DOHH2 (cell line): ENCODE measurements around the gene TSHZ1.

Source experiments
- H3F3A ChIP-seq: fragments of 200-600 bp; sonication (generic), shearing (Covaris generic); 2 replicates; pipeline ENCODE4 v1.6.0; 2016; ENCODE audit warnings: antibody characterized with exemption, mild to moderate bottlenecking; ENCODE audit not compliant: control insufficient read depth, insufficient read depth
- H3K27ac ChIP-seq: fragments of 200-600 bp; sonication (generic); 2 replicates; pipeline ENCODE4 v1.5.1; 2014; ENCODE audit warnings: low read depth, mild to moderate bottlenecking, low read length, moderate library complexity
- H3K27me3 ChIP-seq: fragments of 200-600 bp; sonication (generic); 2 replicates; pipeline ENCODE4 v1.6.1; 2014; ENCODE audit warnings: mild to moderate bottlenecking, low read length, mixed read lengths; ENCODE audit not compliant: control insufficient read depth
- H3K36me3 ChIP-seq: fragments of 200-600 bp; sonication (generic); 2 replicates; pipeline ENCODE4 v1.6.1; 2014; ENCODE audit warnings: mild to moderate bottlenecking, low read length, moderate library complexity, mixed read lengths; ENCODE audit not compliant: control insufficient read depth
- H3K4me1 ChIP-seq: fragments of 200-600 bp; sonication (generic); 2 replicates; pipeline ENCODE4 v1.6.1; 2014; ENCODE audit warnings: mild to moderate bottlenecking, low read length, mixed read lengths; ENCODE audit not compliant: control insufficient read depth
- H3K4me2 ChIP-seq: fragments of 200-600 bp; sonication (generic); 2 replicates; pipeline ENCODE4 v1.6.0; 2014; ENCODE audit warnings: mild to moderate bottlenecking, low read length, moderate library complexity
- H3K4me3 ChIP-seq: fragments of 200-600 bp; sonication (generic); 2 replicates; pipeline ENCODE4 v1.5.1; 2014; ENCODE audit warnings: mild to moderate bottlenecking, low read length, mixed read lengths
- H3K79me2 ChIP-seq: fragments of 200-600 bp; sonication (generic); 2 replicates; pipeline ENCODE4 v1.6.1; 2014; ENCODE audit warnings: mild to moderate bottlenecking, low read length, mixed read lengths; ENCODE audit not compliant: control insufficient read depth
- H3K9me2 ChIP-seq: fragments of 200-600 bp; sonication (generic); replicated peaks from 2 replicates; pipeline ENCODE4 v1.6.1; 2014; ENCODE audit warnings: mild to moderate bottlenecking, low read length, mixed read lengths; ENCODE audit not compliant: control insufficient read depth
- H3K9me3 ChIP-seq: fragments of 200-600 bp; sonication (generic); 2 replicates; pipeline ENCODE4 v1.6.1; 2014; ENCODE audit warnings: antibody characterized with exemption, low read length, mixed read lengths; ENCODE audit not compliant: control insufficient read depth, insufficient read depth
- H4K20me1 ChIP-seq: fragments of 200-600 bp; sonication (generic); 2 replicates; pipeline ENCODE4 v1.6.0; 2014; ENCODE audit warnings: low read depth, mild to moderate bottlenecking, antibody characterized with exemption, low read length, moderate library complexity; ENCODE audit not compliant: control insufficient read depth, insufficient read depth
- CTCF ChIP-seq: fragments of 200-600 bp; sonication (generic); IDR thresholded peaks from one replicate; pipeline ENCODE4 v1.5.1; 2014; ENCODE audit warnings: antibody characterized with exemption, mild to moderate bottlenecking, low read depth, low read length; ENCODE audit not compliant: poor library complexity, severe bottlenecking
- EZH2phosphoT487 ChIP-seq: fragments of 200-600 bp; sonication (generic); IDR thresholded peaks from 2 replicates; pipeline ENCODE4 v1.6.1; 2017; ENCODE audit warnings: borderline replicate concordance, mild to moderate bottlenecking, antibody characterized with exemption, low read length, moderate library complexity, mixed read lengths

The TSHZ1 gene

GRCh38 chr18:75264926-75265597, 54.5 kb downstream of the TSHZ1 start:
- no peak overlapping the region for H3K4me2 ChIP-seq
- H3K27ac ChIP-seq: no peak overlapping the region
- H3K36me3 ChIP-seq: peaks cover 5% of the 10 kb centered on the region; the same call in 1 of the 2 replicates
- no peaks in the 10 kb centered on the region for H3K9me3 ChIP-seq
- H3K9me2 ChIP-seq: no peaks in the 10 kb centered on the region
- H3F3A ChIP-seq: no peaks in the 10 kb centered on the region
- 0 out of 2 replicates have a peak, but pooled peaks cover 3% of the 10 kb centered on the region for H3K79me2 ChIP-seq
- H3K4me1 ChIP-seq: peaks cover 12% of the 10 kb centered on the region
- TF ChIP-seq EZH2phosphoT487 (no peak), CTCF (no peak)
- no peaks in the 10 kb centered on the region for H3K27me3 ChIP-seq
- peaks cover 9% of the 10 kb centered on the region; the same call in 1 of the 2 replicates for H4K20me1 ChIP-seq
- no peak overlapping the region for H3K4me3 ChIP-seq

- TF ChIP-seq EZH2phosphoT487: no peak
- TF ChIP-seq CTCF: no peak
- no peak overlapping the region for H3K4me3 ChIP-seq
- H3K9me2 ChIP-seq: no peaks in the 10 kb centered on the region
- H3K4me2 ChIP-seq: no peak overlapping the region
- 0 out of 2 replicates have a peak, but pooled peaks cover 3% of the 10 kb centered on the region for H3K79me2 ChIP-seq
- peaks cover 9% of the 10 kb centered on the region; the same call in 1 of the 2 replicates for H4K20me1 ChIP-seq
- no peaks in the 10 kb centered on the region for H3K27me3 ChIP-seq
- no peak overlapping the region for H3K27ac ChIP-seq
- peaks cover 12% of the 10 kb centered on the region for H3K4me1 ChIP-seq
- H3F3A ChIP-seq: no peaks in the 10 kb centered on the region
- peaks cover 5% of the 10 kb centered on the region; the same call in 1 of the 2 replicates for H3K36me3 ChIP-seq
- H3K9me3 ChIP-seq: no peaks in the 10 kb centered on the region
Measured at GRCh38 chr18:75265872-75266271, 55.3 kb downstream of the TSHZ1 start.

- Histone ChIP-seq H3K79me2 (no peaks in the 10 kb centered on the region), H3K9me3 (no peaks in the 10 kb centered on the region), H3K27ac (no peak overlapping the region), H3K9me2 (no peaks in the 10 kb centered on the region), H4K20me1 (0 out of 2 replicates have a peak, but pooled peaks cover 5% of the 10 kb centered on the region), H3K27me3 (no peaks in the 10 kb centered on the region), H3K36me3 (no peaks in the 10 kb centered on the region), H3K4me1 (no peaks in the 10 kb centered on the region), H3F3A (no peaks in the 10 kb centered on the region), H3K4me3 (no peak overlapping the region), H3K4me2 (no peak overlapping the region)
- TF ChIP-seq EZH2phosphoT487: no peak
Measured at GRCh38 chr18:75267643-75268363, 57.2 kb downstream of the TSHZ1 start.

GRCh38 chr18:75268364-75268646, 57.7 kb downstream of the TSHZ1 start:
- Histone ChIP-seq H3K36me3 (no peaks in the 10 kb centered on the region), H4K20me1 (0 out of 2 replicates have a peak, but pooled peaks cover 5% of the 10 kb centered on the region), H3K4me1 (no peaks in the 10 kb centered on the region), H3K27ac (no peak overlapping the region), H3K27me3 (no peaks in the 10 kb centered on the region), H3K9me3 (no peaks in the 10 kb centered on the region), H3K79me2 (no peaks in the 10 kb centered on the region), H3F3A (no peaks in the 10 kb centered on the region), H3K9me2 (no peaks in the 10 kb centered on the region), H3K4me3 (no peak overlapping the region), H3K4me2 (no peak overlapping the region)
- TF ChIP-seq CTCF (no peak), EZH2phosphoT487 (no peak)
